G401 (cell line): ENCODE data around the gene TANC1. TPM values are rescaled to one million over a fixed set of nuclear protein-coding genes. Genes with fewer than 3 reads are reported as not detected.

Experiments
- DNase-seq: peaks from one replicate; pipeline ENCODE4 v3.0.0-alpha.2; 2015; ENCODE audit warnings: low spot score
- in situ Hi-C: cut with HindIII; loops from 2 replicates; pipeline ENCODE4 v1.10.0; 2016; ENCODE audit warnings: low sequenced_read_pairs, mixed read lengths
- total RNA-seq: library from RNA; depleted of rRNA; stranded (reverse); fragments of >200 nt; shearing (Covaris generic); gene quantifications from 2 replicates; pipeline ENCODE4 v1.2.3, GENCODE V29; 2014

The TANC1 gene
- total RNA-seq, 1 experiment from 2014 or later = 2.8 TPM

GRCh38 chr2:159160954-159161353 is 192.5 kb downstream of the TANC1 start:
- in situ Hi-C loops = no loop called here
- DNase-seq = no peak

- DNase-seq = no peak
- in situ Hi-C loops = no loop called here
Observed at GRCh38 chr2:159163930-159164329, 195.5 kb downstream of the TANC1 start.

- in situ Hi-C loops = no loop called here
- DNase-seq = no peak
Observed at GRCh38 chr2:159164457-159164911, 196.0 kb downstream of the TANC1 start.

- DNase-seq = no peak
- in situ Hi-C loops = no loop called here
Observed at GRCh38 chr2:159165048-159165447, 196.6 kb downstream of the TANC1 start.

- no peak for DNase-seq
Observed at GRCh38 chr2:159168707-159169106, 200.3 kb downstream of the TANC1 start.

GRCh38 chr2:159169187-159169586 is 200.7 kb downstream of the TANC1 start:
- in situ Hi-C loops = no loop called here
- no peak for DNase-seq

More at GRCh38 chr2:159168707-159169106, 200.3 kb downstream of the TANC1 start:
- in situ Hi-C loops = no loop called here

- in situ Hi-C loops = no loop called here
- no peak for DNase-seq
Observed at GRCh38 chr2:159172403-159172802, 204.0 kb downstream of the TANC1 start.

- in situ Hi-C loops = no loop called here
- DNase-seq = no peak
Observed at GRCh38 chr2:159174759-159175158, 206.3 kb downstream of the TANC1 start.

- DNase-seq = no peak
- in situ Hi-C loops = no loop called here
Observed at GRCh38 chr2:159175182-159175581, 206.7 kb downstream of the TANC1 start.

- DNase-seq = no peak
- in situ Hi-C loops = no loop called here
Observed at GRCh38 chr2:159175927-159176326, 207.5 kb downstream of the TANC1 start.

GRCh38 chr2:159176555-159176954 is 208.1 kb downstream of the TANC1 start:
- no peak for DNase-seq
- in situ Hi-C loops = no loop called here

- DNase-seq = no peak
- in situ Hi-C loops = no loop called here
Observed at GRCh38 chr2:159177357-159177756, 208.9 kb downstream of the TANC1 start.

GRCh38 chr2:159177957-159178356 is 209.5 kb downstream of the TANC1 start:
- no peak for DNase-seq
- in situ Hi-C loops = no loop called here

GRCh38 chr2:159179096-159179495 is 210.7 kb downstream of the TANC1 start:
- in situ Hi-C loops = no loop called here
- no peak for DNase-seq

GRCh38 chr2:159179696-159180095 is 211.3 kb downstream of the TANC1 start:
- in situ Hi-C loops = no loop called here
- DNase-seq = no peak

- in situ Hi-C loops = no loop called here
- no peak for DNase-seq
Observed at GRCh38 chr2:159183346-159183745, 214.9 kb downstream of the TANC1 start.

GRCh38 chr2:159185401-159186130 is 217.1 kb downstream of the TANC1 start:
- in situ Hi-C loops = no loop called here
- DNase-seq = no peak

GRCh38 chr2:159186462-159186861 is 218.0 kb downstream of the TANC1 start:
- in situ Hi-C loops = no loop called here
- DNase-seq = no peak

- no peak for DNase-seq
- in situ Hi-C loops = no loop called here
Observed at GRCh38 chr2:159187106-159187505, 218.7 kb downstream of the TANC1 start.

GRCh38 chr2:159188449-159188848 is 220.0 kb downstream of the TANC1 start:
- in situ Hi-C loops = no loop called here
- no peak for DNase-seq

- no peak for DNase-seq
Observed at GRCh38 chr2:159192371-159192918, 224.0 kb downstream of the TANC1 start.

More at GRCh38 chr2:159192371-159192918, 224.0 kb downstream of the TANC1 start:
- in situ Hi-C loops = no loop called here
